PC-9 (cell line): ENCODE data around the gene ACKR1.

Experiments
- EZH2 ChIP-seq: fragments of 200-600 bp; sonication (generic); IDR thresholded peaks from 2 replicates; pipeline ENCODE4 v1.8.0; 2017; ENCODE audit warnings: antibody characterized with exemption, low read depth
- TF ChIP-seq, protein P1 (sequence below): fragments of 200-600 bp; sonication (generic); conservative IDR thresholded peaks from 2 replicates; pipeline ENCODE4 v1.6.1; 2017; ENCODE audit warnings: mixed run types, antibody characterized with exemption, mild to moderate bottlenecking, moderate library complexity

DNA sequence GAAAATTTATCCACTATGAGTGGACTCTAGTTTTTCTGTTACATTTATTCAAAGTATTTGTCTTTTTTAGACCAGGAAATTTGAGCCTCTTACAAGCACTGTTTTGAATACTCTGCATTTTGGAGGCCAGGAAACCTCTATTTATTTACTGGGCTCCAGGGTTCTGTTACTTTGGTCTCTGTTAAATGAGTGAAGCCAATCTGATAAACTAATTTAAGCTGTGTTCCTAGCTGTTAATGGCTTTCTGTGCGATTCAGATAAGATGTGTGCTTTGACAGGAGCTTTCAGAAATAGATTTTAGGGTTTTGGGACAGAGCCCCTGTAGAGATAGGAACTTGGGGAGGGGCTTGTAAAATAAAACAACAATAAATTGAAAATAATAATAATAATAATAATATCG lies 23.9 kb downstream of the ACKR1 start:
- TF ChIP-seq, protein P1, sequence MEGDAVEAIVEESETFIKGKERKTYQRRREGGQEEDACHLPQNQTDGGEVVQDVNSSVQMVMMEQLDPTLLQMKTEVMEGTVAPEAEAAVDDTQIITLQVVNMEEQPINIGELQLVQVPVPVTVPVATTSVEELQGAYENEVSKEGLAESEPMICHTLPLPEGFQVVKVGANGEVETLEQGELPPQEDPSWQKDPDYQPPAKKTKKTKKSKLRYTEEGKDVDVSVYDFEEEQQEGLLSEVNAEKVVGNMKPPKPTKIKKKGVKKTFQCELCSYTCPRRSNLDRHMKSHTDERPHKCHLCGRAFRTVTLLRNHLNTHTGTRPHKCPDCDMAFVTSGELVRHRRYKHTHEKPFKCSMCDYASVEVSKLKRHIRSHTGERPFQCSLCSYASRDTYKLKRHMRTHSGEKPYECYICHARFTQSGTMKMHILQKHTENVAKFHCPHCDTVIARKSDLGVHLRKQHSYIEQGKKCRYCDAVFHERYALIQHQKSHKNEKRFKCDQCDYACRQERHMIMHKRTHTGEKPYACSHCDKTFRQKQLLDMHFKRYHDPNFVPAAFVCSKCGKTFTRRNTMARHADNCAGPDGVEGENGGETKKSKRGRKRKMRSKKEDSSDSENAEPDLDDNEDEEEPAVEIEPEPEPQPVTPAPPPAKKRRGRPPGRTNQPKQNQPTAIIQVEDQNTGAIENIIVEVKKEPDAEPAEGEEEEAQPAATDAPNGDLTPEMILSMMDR, result no peak
- no peak for TF ChIP-seq EZH2
